Suprapubic skin (tissue), 4 donors: ENCODE measurements around the gene TMEM62.
"Not testable (repeated sequence)": the region's sequence is repeated elsewhere in the genome, so short reads cannot be mapped to it uniquely, and the experiment has no call there.

ENCODE experiments used
- CTCF ChIP-seq, 2 donors: fragments of 200-600 bp in 1 of 2; fragments of 450-650 bp in 1 of 2; sonication (generic) in 1 of 2; IDR thresholded peaks; one replicate each; pipeline ENCODE4 v1.5.1; 2016 to 2019; ENCODE audit warnings: antibody characterized with exemption in 2 of 2, mild to moderate bottlenecking in 1 of 2, moderate library complexity in 1 of 2
- EP300 ChIP-seq: sonication (generic); formaldehyde crosslinking; IDR thresholded peaks from one replicate; pipeline ENCODE4 v1.6.1; 2017; ENCODE audit warnings: antibody characterized with exemption
- POLR2AphosphoS5 ChIP-seq, 3 donors: sonication (generic); formaldehyde crosslinking; IDR thresholded peaks; one replicate each; pipeline ENCODE4 v1.6.1; 2017; ENCODE audit warnings: antibody characterized with exemption in 3 of 3

GRCh38 chr15:43198556-43198955 lies 65.2 kb downstream of the TMEM62 start:
- TF ChIP-seq CTCF (IDR thresholded peaks at IDR 0.05); EP300; POLR2AphosphoS5 (IDR thresholded peaks at IDR 0.05): not testable (repeated sequence)
